Measurements from ENCODE around the gene ABCF2. TPM values are rescaled to one million over a fixed set of nuclear protein-coding genes. Genes with fewer than 3 reads are reported as not detected.

Gene ABCF2
- polyA plus RNA-seq, 1 donor (not counting 4 experiments of a cell fraction or from before 2014, with no cell fraction given) = 33.3 TPM

GRCh38 chr7:151210087-151210854 lies 16.7 kb downstream of the ABCF2 start, which contains the start of gene H2BK1:
TSS of gene H2BK1 (minus strand) at chr7:151210488. CDS start at chr7:151210318, 170 bp downstream.
- Histone ChIP-seq H3K4me1 (ENCODE audit: control insufficient read depth, extremely low read depth, insufficient read depth, low read length) (no peaks in the 10 kb centered on the region), H3K27me3 (ENCODE audit: control insufficient read depth, extremely low read depth, insufficient read depth, low read length) (peaks cover 12% of the 10 kb centered on the region), H3K9me3 (ENCODE audit: control insufficient read depth, low read depth, low read length) (no peaks in the 10 kb centered on the region), H3K9ac (ENCODE audit: control insufficient read depth, extremely low read depth, insufficient read depth, low read length) (no peak within 1 kb of the TSS), H3K27ac (ENCODE audit: control insufficient read depth, insufficient read depth, low read length) (no peak within 1 kb of the TSS), H3K36me3 (ENCODE audit: control insufficient read depth in 2 of 2, extremely low read depth in 1 of 2, insufficient read depth in 2 of 2, low read length in 2 of 2) (peaks cover 14 to 16% of the 10 kb centered on the region in 2 experiments), H2AFZ (ENCODE audit: control insufficient read depth, low read length) (no peak within 1 kb of the TSS), H3K4me2 (ENCODE audit: control insufficient read depth, extremely low read depth, insufficient read depth, low read depth, low read length) (no peak within 1 kb of the TSS), H4K20me1 (ENCODE audit: control insufficient read depth, extremely low read depth, insufficient read depth, low read length) (no peaks in the 10 kb centered on the region), H3K9me1 (ENCODE audit: control insufficient read depth, extremely low read depth, insufficient read depth, low read length) (peaks cover 2% of the 10 kb centered on the region), H3K4me3 (ENCODE audit: control insufficient read depth in 2 of 3, extremely low read depth in 1 of 3, insufficient read depth in 2 of 3, low read depth in 1 of 3, low read length in 3 of 3) (no peak within 1 kb of the TSS), H3K79me2 (ENCODE audit: control insufficient read depth, insufficient read depth, low read length) (no peaks in the 10 kb centered on the region)
- FAIRE-seq (no peak), DNase-seq (ENCODE audit: low read depth, low spot score) (no peak)
- dilution Hi-C loops (cut with MboI; ENCODE audit: extremely low pct_ligation_motif_present, low sequenced_read_pairs) = no loop called here
- TF ChIP-seq, protein P1, sequence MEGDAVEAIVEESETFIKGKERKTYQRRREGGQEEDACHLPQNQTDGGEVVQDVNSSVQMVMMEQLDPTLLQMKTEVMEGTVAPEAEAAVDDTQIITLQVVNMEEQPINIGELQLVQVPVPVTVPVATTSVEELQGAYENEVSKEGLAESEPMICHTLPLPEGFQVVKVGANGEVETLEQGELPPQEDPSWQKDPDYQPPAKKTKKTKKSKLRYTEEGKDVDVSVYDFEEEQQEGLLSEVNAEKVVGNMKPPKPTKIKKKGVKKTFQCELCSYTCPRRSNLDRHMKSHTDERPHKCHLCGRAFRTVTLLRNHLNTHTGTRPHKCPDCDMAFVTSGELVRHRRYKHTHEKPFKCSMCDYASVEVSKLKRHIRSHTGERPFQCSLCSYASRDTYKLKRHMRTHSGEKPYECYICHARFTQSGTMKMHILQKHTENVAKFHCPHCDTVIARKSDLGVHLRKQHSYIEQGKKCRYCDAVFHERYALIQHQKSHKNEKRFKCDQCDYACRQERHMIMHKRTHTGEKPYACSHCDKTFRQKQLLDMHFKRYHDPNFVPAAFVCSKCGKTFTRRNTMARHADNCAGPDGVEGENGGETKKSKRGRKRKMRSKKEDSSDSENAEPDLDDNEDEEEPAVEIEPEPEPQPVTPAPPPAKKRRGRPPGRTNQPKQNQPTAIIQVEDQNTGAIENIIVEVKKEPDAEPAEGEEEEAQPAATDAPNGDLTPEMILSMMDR (optimal IDR thresholded peaks at IDR 0.05 in 1 of 3, IDR thresholded peaks at IDR 0.05 in 1 of 3, conservative IDR thresholded peaks at IDR 0.05 in 1 of 3; ENCODE audit: extremely low read depth in 1 of 3, insufficient read depth in 2 of 3, low read length in 3 of 3) = no peak
- no peak for TF ChIP-seq EZH2 (IDR thresholded peaks at IDR 0.05; ENCODE audit: low read length)

GRCh38 chr7:151209588-151209987 lies 17.4 kb downstream of the ABCF2 start:
- Histone ChIP-seq H3K36me3 (ENCODE audit: control insufficient read depth in 2 of 2, extremely low read depth in 1 of 2, insufficient read depth in 2 of 2, low read length in 2 of 2) (peaks cover 9 to 11% of the 10 kb centered on the region in 2 experiments), H3K4me2 (ENCODE audit: control insufficient read depth, extremely low read depth, insufficient read depth, low read depth, low read length) (no peak overlapping the region), H2AFZ (ENCODE audit: control insufficient read depth, low read length) (no peak overlapping the region), H3K79me2 (ENCODE audit: control insufficient read depth, insufficient read depth, low read length) (no peaks in the 10 kb centered on the region), H3K9me1 (ENCODE audit: control insufficient read depth, extremely low read depth, insufficient read depth, low read length) (no peaks in the 10 kb centered on the region), H3K4me1 (ENCODE audit: control insufficient read depth, extremely low read depth, insufficient read depth, low read length) (no peaks in the 10 kb centered on the region), H3K27ac (ENCODE audit: control insufficient read depth, insufficient read depth, low read length) (no peak overlapping the region), H3K9me3 (ENCODE audit: control insufficient read depth, low read depth, low read length) (no peaks in the 10 kb centered on the region), H4K20me1 (ENCODE audit: control insufficient read depth, extremely low read depth, insufficient read depth, low read length) (no peaks in the 10 kb centered on the region), H3K27me3 (ENCODE audit: control insufficient read depth, extremely low read depth, insufficient read depth, low read length) (peaks cover 18% of the 10 kb centered on the region), H3K9ac (ENCODE audit: control insufficient read depth, extremely low read depth, insufficient read depth, low read length) (no peak overlapping the region), H3K4me3 (ENCODE audit: control insufficient read depth in 2 of 3, extremely low read depth in 1 of 3, insufficient read depth in 2 of 3, low read depth in 1 of 3, low read length in 3 of 3) (no peak overlapping the region)
- FAIRE-seq (no peak), DNase-seq (ENCODE audit: low read depth, low spot score) (no peak)
- no peak for TF ChIP-seq EZH2 (IDR thresholded peaks at IDR 0.05; ENCODE audit: low read length)
- TF ChIP-seq, protein P1 (optimal IDR thresholded peaks at IDR 0.05 in 1 of 3, IDR thresholded peaks at IDR 0.05 in 1 of 3, conservative IDR thresholded peaks at IDR 0.05 in 1 of 3; ENCODE audit: extremely low read depth in 1 of 3, insufficient read depth in 2 of 3, low read length in 3 of 3) = no peak
- dilution Hi-C loops (cut with MboI; ENCODE audit: extremely low pct_ligation_motif_present, low sequenced_read_pairs) = no loop called here

Measured in keratinocyte (primary cell).